Esophagus (tissue), 2 donors: ENCODE measurements around the gene RNF212. TPM values are rescaled to one million over a fixed set of nuclear protein-coding genes. Genes with fewer than 3 reads are reported as not detected.

Experiments
- H3K27ac ChIP-seq, 2 donors: one replicate each; pipeline ENCODE4 v1.5.1; 2013; ENCODE audit warnings: low read depth in 2 of 2, mild to moderate bottlenecking in 2 of 2, inconsistent platforms in 1 of 2, low read length in 1 of 2, moderate library complexity in 1 of 2
- H3K27me3 ChIP-seq, 2 donors: one replicate each; pipeline ENCODE4 v1.6.1; 2013; ENCODE audit warnings: low read length in 2 of 2, control low read depth in 1 of 2, mild to moderate bottlenecking in 1 of 2; ENCODE audit not compliant: insufficient read depth in 2 of 2, control insufficient read depth in 1 of 2
- H3K36me3 ChIP-seq, 2 donors: one replicate each; pipeline ENCODE4 v1.6.1; 2013; ENCODE audit warnings: low read length in 1 of 2; ENCODE audit not compliant: control insufficient read depth in 2 of 2, insufficient read depth in 2 of 2
- H3K4me1 ChIP-seq, 2 donors: one replicate each; pipeline ENCODE4 v1.6.1; 2013; ENCODE audit warnings: low read length in 1 of 2; ENCODE audit not compliant: control insufficient read depth in 2 of 2, insufficient read depth in 2 of 2
- H3K4me3 ChIP-seq, 2 donors: one replicate each; pipeline ENCODE4 v1.5.1; 2013; ENCODE audit warnings: low read length in 2 of 2, mild to moderate bottlenecking in 2 of 2, low read depth in 1 of 2, moderate library complexity in 1 of 2
- H3K9me3 ChIP-seq, 2 donors: one replicate each; pipeline ENCODE4 v1.6.1; 2013; ENCODE audit warnings: mild to moderate bottlenecking in 2 of 2, low read depth in 1 of 2, low read length in 1 of 2, moderate library complexity in 1 of 2; ENCODE audit not compliant: control insufficient read depth in 2 of 2, insufficient read depth in 1 of 2
- WGBS, 2 donors: extraction: QIAGEN DNeasy Blood & Tissue Kit; methylation state at CpG; one replicate each; pipeline ENCODE4 v1.1.7; 2013; 5-methylcytosine and 5-hydroxymethylcytosine counted together
- polyA plus RNA-seq, 2 donors: library from polyadenylated mRNA; stranded (reverse); fragments of 200-250 nt; gene quantifications; one replicate each; pipeline ENCODE4 v1.2.3, GENCODE V29; 2013
- donor health status: healthy with polysubstance abuse.
- donor health status: Bipolar disorder and iron deficiency.

Gene RNF212
- polyA plus RNA-seq, 2 donors: 1.2 to 1.7 TPM

GRCh38 chr4:1124818-1125217, 11.5 kb upstream of the RNF212 start:
- Histone ChIP-seq H3K4me3 (no peak overlapping the region), H3K9me3 (no peaks in the 10 kb centered on the region), H3K27me3 (no peaks in the 10 kb centered on the region), H3K27ac (no peak overlapping the region), H3K4me1 (no peaks in the 10 kb centered on the region), H3K36me3 (no peaks in the 10 kb centered on the region)
- 77 to 82% methylated on average over 4 of the region's 4 CpGs for WGBS, 2 donors

GRCh38 chr4:1122505-1122904, 9.1 kb upstream of the RNF212 start:
- Histone ChIP-seq H3K36me3 (no peaks in the 10 kb centered on the region), H3K27me3 (no peaks in the 10 kb centered on the region), H3K4me3 (no peak overlapping the region), H3K27ac (no peak overlapping the region), H3K9me3 (no peaks in the 10 kb centered on the region), H3K4me1 (no peaks in the 10 kb centered on the region)
- WGBS, 2 donors: 77 to 87% methylated on average over 3 of the region's 3 CpGs

GRCh38 chr4:1116838-1117237, 3.5 kb upstream of the RNF212 start:
- 40 to 42% methylated on average over 1 of the region's 1 CpG for WGBS, 2 donors
- no peak overlapping the region for H3K4me3 ChIP-seq

DNA sequence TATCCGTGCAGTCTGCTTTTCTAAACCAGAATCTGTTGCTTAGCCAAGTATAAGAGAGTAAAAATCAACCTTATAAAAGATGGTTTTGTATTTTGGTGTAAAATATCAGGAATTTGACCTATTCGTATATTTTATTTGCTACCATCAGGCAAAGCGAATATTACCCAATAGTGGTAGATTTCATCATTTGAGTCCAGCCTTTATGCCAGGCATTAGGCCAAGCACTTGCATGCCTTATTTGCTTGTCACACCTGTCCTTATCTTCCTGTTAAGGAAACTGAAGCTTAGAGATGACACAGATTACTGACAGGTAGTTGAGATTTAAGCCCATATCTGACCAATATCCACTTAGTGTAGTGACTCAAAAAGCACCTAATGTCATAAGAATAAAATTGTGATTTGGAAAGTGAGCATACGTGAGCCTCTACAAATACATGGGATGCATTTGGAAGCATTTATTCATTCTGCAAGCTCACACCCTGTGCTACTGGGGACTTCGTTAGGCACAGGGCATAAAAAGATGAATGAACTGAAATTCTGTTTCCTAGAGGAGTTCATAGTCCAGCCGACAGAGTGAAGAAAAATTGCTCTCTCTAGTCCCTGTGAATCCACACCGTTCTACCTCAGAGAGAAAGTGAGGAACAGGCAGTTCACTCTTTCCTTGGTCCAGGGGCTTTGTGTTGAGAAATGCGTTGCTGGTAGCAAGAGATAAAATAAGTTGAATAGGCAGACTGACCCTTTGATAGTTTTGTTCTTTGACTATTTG, 2.3 kb upstream of the RNF212 start:
- Histone ChIP-seq H3K27ac (no peak overlapping the region), H3K9me3 (no peaks in the 10 kb centered on the region), H3K4me3 (no peak overlapping the region), H3K27me3 (no peaks in the 10 kb centered on the region), H3K36me3 (no peaks in the 10 kb centered on the region), H3K4me1 (peaks cover 0 to 4% of the 10 kb centered on the region in 2 donors)
- WGBS, 2 donors: 61 to 81% methylated on average over 8 of the region's 8 CpGs

More at GRCh38 chr4:1116838-1117237, 3.5 kb upstream of the RNF212 start:
- H3K9me3 ChIP-seq: no peaks in the 10 kb centered on the region
- no peaks in the 10 kb centered on the region for H3K27me3 ChIP-seq
- H3K4me1 ChIP-seq: peaks cover 0 to 4% of the 10 kb centered on the region in 2 donors
- H3K36me3 ChIP-seq: no peaks in the 10 kb centered on the region
- no peak overlapping the region for H3K27ac ChIP-seq

- Histone ChIP-seq H3K9me3 (no peaks in the 10 kb centered on the region), H3K27ac (no peak overlapping the region), H3K36me3 (no peaks in the 10 kb centered on the region), H3K4me3 (no peak overlapping the region), H3K27me3 (no peaks in the 10 kb centered on the region), H3K4me1 (peaks cover 0 to 4% of the 10 kb centered on the region in 2 donors)
- WGBS, 2 donors: 71 to 87% methylated on average over 10 to 24 of the region's 24 CpGs
Observed at GRCh38 chr4:1112821-1113182, 562 bp downstream of the RNF212 start.

DNA sequence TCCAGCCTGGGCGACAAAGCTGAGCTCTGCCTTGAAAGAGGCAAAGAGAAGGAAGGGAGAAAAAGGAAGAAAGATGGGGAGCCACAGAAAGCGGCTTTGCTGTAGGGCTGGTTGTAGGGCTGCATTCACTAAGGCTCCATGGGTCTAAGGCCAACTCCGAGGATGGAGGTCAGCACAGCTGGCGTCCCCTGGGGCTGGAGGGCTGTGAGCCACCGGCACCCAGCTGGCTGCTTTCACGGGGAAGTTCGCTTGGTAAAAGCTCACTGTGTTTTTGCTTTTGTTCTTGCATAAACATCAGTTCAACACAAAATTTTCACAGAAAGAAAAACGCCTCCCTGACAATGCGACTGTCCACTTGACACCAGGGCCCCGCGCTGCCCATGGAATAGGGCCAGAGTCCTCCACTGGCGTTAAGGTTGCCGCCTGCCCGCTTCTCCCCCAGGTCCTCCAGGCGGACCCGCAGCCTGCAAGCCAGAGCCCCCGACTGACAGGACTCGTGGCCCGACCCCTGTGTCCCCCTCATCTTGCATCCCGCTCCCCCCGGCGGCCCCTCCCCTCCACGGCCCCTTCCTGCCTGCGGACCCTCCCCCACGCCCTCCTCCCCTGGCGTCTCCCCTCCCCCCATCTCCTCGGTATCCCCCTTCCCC, 1.1 kb downstream of the RNF212 start:
- Histone ChIP-seq H3K27ac (no peak overlapping the region), H3K4me1 (peaks cover 0 to 4% of the 10 kb centered on the region in 2 donors), H3K36me3 (no peaks in the 10 kb centered on the region), H3K4me3 (no peak overlapping the region), H3K27me3 (no peaks in the 10 kb centered on the region), H3K9me3 (no peaks in the 10 kb centered on the region)
- 67 to 73% methylated on average over 25 to 27 of the region's 27 CpGs for whole genome bisulfite sequencing, 2 donors

- Histone ChIP-seq H3K27me3 (no peaks in the 10 kb centered on the region), H3K4me1 (peaks cover 0 to 4% of the 10 kb centered on the region in 2 donors), H3K9me3 (no peaks in the 10 kb centered on the region), H3K27ac (no peak overlapping the region), H3K36me3 (no peaks in the 10 kb centered on the region), H3K4me3 (no peak overlapping the region)
- WGBS, 2 donors: 41 to 53% methylated on average over 8 of the region's 8 CpGs
Observed at GRCh38 chr4:1111259-1111809, 2.0 kb downstream of the RNF212 start.

GRCh38 chr4:1109898-1110506, 3.4 kb downstream of the RNF212 start:
- no peaks in the 10 kb centered on the region for H3K36me3 ChIP-seq
- 55 to 67% methylated on average over 8 of the region's 8 CpGs for WGBS, 2 donors
- no peak overlapping the region for H3K27ac ChIP-seq
- no peaks in the 10 kb centered on the region for H3K9me3 ChIP-seq
- no peak overlapping the region for H3K4me3 ChIP-seq
- peaks cover 0 to 4% of the 10 kb centered on the region in 2 donors for H3K4me1 ChIP-seq
- no peaks in the 10 kb centered on the region for H3K27me3 ChIP-seq

- H3K36me3 ChIP-seq: no peaks in the 10 kb centered on the region
- H3K27me3 ChIP-seq: no peaks in the 10 kb centered on the region
- peaks cover 0 to 4% of the 10 kb centered on the region in 2 donors for H3K4me1 ChIP-seq
- no peaks in the 10 kb centered on the region for H3K9me3 ChIP-seq
- no peak overlapping the region for H3K27ac ChIP-seq
- WGBS, 2 donors: 82% methylated on average over 2 of the region's 2 CpGs
- no peak overlapping the region for H3K4me3 ChIP-seq
Observed at GRCh38 chr4:1109333-1109732, 4.0 kb downstream of the RNF212 start.
